ENCODE results near the gene CNGB1.

Gene CNGB1

DNA sequence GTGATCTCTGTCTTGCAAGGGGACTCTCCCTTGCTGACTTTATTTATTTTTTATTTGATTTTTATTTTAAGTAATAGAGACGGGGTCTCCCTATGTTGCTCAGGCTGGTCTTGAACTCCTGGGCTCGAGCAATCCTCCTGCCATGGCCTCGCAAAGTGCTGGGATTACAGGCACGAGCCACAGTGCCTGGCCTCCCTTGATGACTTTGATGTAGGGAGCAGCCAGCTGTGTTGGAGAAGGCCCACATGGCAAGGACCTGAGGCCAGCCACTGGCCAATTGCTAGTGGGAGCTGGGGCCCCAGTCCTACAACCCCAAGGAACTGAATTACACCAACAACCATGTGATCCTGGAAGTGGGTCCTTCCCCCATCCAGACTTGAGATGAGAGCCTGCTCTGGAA, 81.8 kb downstream of the CNGB1 start:
- in situ Hi-C loops (cut with HindIII; ENCODE audit: low sequenced_read_pairs) = no loop called here
- DNase-seq (ENCODE audit: low read depth, low spot score) = no peak
- no peak for TF ChIP-seq CTCF (IDR thresholded peaks at IDR 0.05; ENCODE audit: low read depth, low read length)

DNA sequence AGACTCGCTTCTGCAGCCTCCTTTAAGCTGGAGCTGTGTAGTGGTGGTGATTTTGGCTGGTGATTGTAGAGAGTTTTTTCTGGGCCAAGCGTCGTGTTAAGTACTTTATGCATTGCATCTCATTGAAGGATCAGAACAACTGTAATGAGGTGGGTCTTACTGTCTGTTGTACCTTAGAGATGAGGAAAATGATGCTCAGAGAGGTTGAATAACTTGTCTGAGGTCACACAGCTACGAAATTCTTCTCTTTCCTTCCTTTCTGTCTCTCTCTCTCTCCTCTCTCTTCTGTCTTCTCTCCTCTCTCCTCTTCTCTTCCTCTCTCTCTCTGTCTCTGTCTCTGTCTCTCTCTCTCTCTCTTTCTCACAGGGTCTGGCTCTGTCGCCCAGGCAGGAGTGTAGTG, 82.8 kb downstream of the CNGB1 start:
- in situ Hi-C loops (cut with HindIII; ENCODE audit: low sequenced_read_pairs) = no loop called here
- TF ChIP-seq CTCF (IDR thresholded peaks at IDR 0.05; ENCODE audit: low read depth, low read length) = no peak
- DNase-seq (ENCODE audit: low read depth, low spot score) = no peak
- no peak overlapping the region for H3K4me3 ChIP-seq (ENCODE audit: low read depth, low read length)

More for the DNA sequence above, 81.8 kb downstream of the CNGB1 start:
- H3K4me3 ChIP-seq (ENCODE audit: low read depth, low read length) = no peak overlapping the region

DNA sequence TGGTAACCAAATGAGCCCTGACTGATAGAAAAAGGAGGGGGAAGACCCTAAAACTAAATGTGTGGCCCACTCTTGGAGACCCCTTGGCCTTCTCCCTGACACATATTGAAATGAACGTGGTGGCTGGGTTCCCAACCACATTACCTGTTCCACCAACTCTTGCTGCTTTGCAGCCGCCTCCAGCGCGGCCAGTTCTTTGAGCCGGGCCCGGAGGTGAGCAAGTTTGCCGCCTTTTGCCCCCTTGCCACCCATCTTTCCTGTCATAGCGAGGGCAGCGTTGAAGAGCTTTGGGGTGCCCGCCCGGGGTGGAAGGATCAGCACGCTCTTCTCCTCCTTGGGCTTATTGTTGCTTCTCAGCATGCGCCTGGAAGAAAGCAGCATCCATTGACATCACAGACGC, 83.2 kb downstream of the CNGB1 start:
- no peak for TF ChIP-seq CTCF (IDR thresholded peaks at IDR 0.05; ENCODE audit: low read depth, low read length)
- no peak for DNase-seq (ENCODE audit: low read depth, low spot score)
- H3K4me3 ChIP-seq (ENCODE audit: low read depth, low read length) = no peak overlapping the region
- in situ Hi-C loops (cut with HindIII; ENCODE audit: low sequenced_read_pairs) = no loop called here

GRCh38 chr16:57886427-57886826, 84.5 kb downstream of the CNGB1 start:
- no peak for TF ChIP-seq CTCF (IDR thresholded peaks at IDR 0.05; ENCODE audit: low read depth, low read length)
- no peak for DNase-seq (ENCODE audit: low read depth, low spot score)
- no peak overlapping the region for H3K4me3 ChIP-seq (ENCODE audit: low read depth, low read length)
- in situ Hi-C loops (cut with HindIII; ENCODE audit: low sequenced_read_pairs) = no loop called here

GRCh38 chr16:57884655-57885133, 86.2 kb downstream of the CNGB1 start:
- TF ChIP-seq CTCF (IDR thresholded peaks at IDR 0.05; ENCODE audit: low read depth, low read length) = no peak
- in situ Hi-C loops (cut with HindIII; ENCODE audit: low sequenced_read_pairs) = no loop called here
- H3K4me3 ChIP-seq (ENCODE audit: low read depth, low read length) = no peak overlapping the region
- DNase-seq (ENCODE audit: low read depth, low spot score) = no peak

- H3K4me3 ChIP-seq (ENCODE audit: low read depth, low read length) = no peak overlapping the region
- DNase-seq (ENCODE audit: low read depth, low spot score) = no peak
- in situ Hi-C loops (cut with HindIII; ENCODE audit: low sequenced_read_pairs) = no loop called here
- TF ChIP-seq CTCF (IDR thresholded peaks at IDR 0.05; ENCODE audit: low read depth, low read length) = no peak
These were observed 86.8 kb downstream of the CNGB1 start for GRCh38 chr16:57883953-57884654.
